Astrocyte (in vitro differentiated cells and primary cell): ENCODE measurements around the gene CNOT4. TPM values are rescaled to one million over a fixed set of nuclear protein-coding genes. Genes with fewer than 3 reads are reported as not detected.

Source experiments
- DNase-seq: peaks from one replicate; pipeline ENCODE4 v3.0.0-alpha.2; 2010; ENCODE audit warnings: low read depth
- FAIRE-seq: peaks from 2 replicates; lab custom pipeline; 2011; peaks lifted over from hg19 to GRCh38; lab: Jason Lieb, UNC
- H2AFZ ChIP-seq: 2 replicates; pipeline ENCODE4 v1.6.0; 2012; ENCODE audit warnings: low read depth, low read length, inconsistent platforms
- H3K27ac ChIP-seq: 2 replicates; pipeline ENCODE4 v1.5.1; 2011; ENCODE audit warnings: low read depth, low read length, inconsistent platforms
- H3K27me3 ChIP-seq: 2 replicates; pipeline ENCODE4 v1.6.0; 2011; ENCODE audit warnings: low read length, inconsistent platforms; ENCODE audit not compliant: insufficient read depth
- H3K36me3 ChIP-seq: 2 replicates; pipeline ENCODE4 v1.5.1; 2011; ENCODE audit warnings: low read length, inconsistent platforms; ENCODE audit not compliant: insufficient read depth
- H3K4me1 ChIP-seq: 2 replicates; pipeline ENCODE4 v1.5.1; 2011; ENCODE audit warnings: low read length, inconsistent platforms; ENCODE audit not compliant: insufficient read depth
- H3K4me2 ChIP-seq: 2 replicates; pipeline ENCODE4 v1.6.0; 2012; ENCODE audit warnings: low read length, inconsistent platforms
- H3K4me3 ChIP-seq: 2 replicates; pipeline ENCODE4 v1.5.1; 2011; ENCODE audit warnings: low read depth, mild to moderate bottlenecking, low read length, inconsistent platforms; ENCODE audit not compliant: insufficient read depth
- H3K79me2 ChIP-seq: 2 replicates; pipeline ENCODE4 v1.6.0; 2012; ENCODE audit warnings: mild to moderate bottlenecking, low read length, inconsistent platforms; ENCODE audit not compliant: insufficient read depth
- H3K9ac ChIP-seq: 2 replicates; pipeline ENCODE4 v1.6.0; 2012; ENCODE audit warnings: mild to moderate bottlenecking, low read length, inconsistent platforms
- H3K9me3 ChIP-seq: 2 replicates; pipeline ENCODE4 v1.5.1; 2012; ENCODE audit warnings: low read depth, mild to moderate bottlenecking, low read length, inconsistent platforms; ENCODE audit not compliant: insufficient read depth
- H4K20me1 ChIP-seq: 2 replicates; pipeline ENCODE4 v1.6.0; 2012; ENCODE audit warnings: low read length, inconsistent platforms; ENCODE audit not compliant: insufficient read depth
- H3K27ac Mint-ChIP-seq: one replicate; pipeline ENCODE4 v1.8.0; 2021; ENCODE audit warnings: mild to moderate bottlenecking, mixed read lengths; ENCODE audit not compliant: unreplicated experiment
- H3K27me3 Mint-ChIP-seq: one replicate; pipeline ENCODE4 v1.8.0; 2021; ENCODE audit warnings: low read depth, mixed read lengths; ENCODE audit not compliant: unreplicated experiment
- H3K36me3 Mint-ChIP-seq: one replicate; pipeline ENCODE4 v1.8.0; 2021; ENCODE audit warnings: low read depth, mixed read lengths; ENCODE audit not compliant: unreplicated experiment
- H3K4me1 Mint-ChIP-seq: one replicate; pipeline ENCODE4 v1.8.0; 2021; ENCODE audit warnings: low read depth, mixed read lengths; ENCODE audit not compliant: unreplicated experiment
- H3K4me3 Mint-ChIP-seq: one replicate; pipeline ENCODE4 v1.8.0; 2021; ENCODE audit warnings: mild to moderate bottlenecking, moderate library complexity, mixed read lengths; ENCODE audit not compliant: unreplicated experiment
- H3K9me3 Mint-ChIP-seq: one replicate; pipeline ENCODE4 v1.8.0; 2021; ENCODE audit warnings: mild to moderate bottlenecking, mixed read lengths; ENCODE audit not compliant: unreplicated experiment
- EZH2 ChIP-seq: IDR thresholded peaks from 2 replicates; pipeline ENCODE4 v1.6.1; 2012; ENCODE audit warnings: mild to moderate bottlenecking, low read length, inconsistent platforms; ENCODE audit not compliant: insufficient read depth
- total RNA-seq: library from RNA; stranded (reverse); gene quantifications from 2 replicates; pipeline ENCODE4 v1.2.1, GENCODE V29; 2021
- TF ChIP-seq, protein P1 (sequence below): IDR thresholded peaks from 2 replicates; pipeline ENCODE4 v1.5.1; 2011; ENCODE audit warnings: low read depth, mild to moderate bottlenecking, inconsistent platforms, low read length, moderate library complexity; ENCODE audit not compliant: insufficient read depth

CNOT4 gene
- total RNA-seq, 1 donor from 2014 or later = 24.9 TPM

DNA sequence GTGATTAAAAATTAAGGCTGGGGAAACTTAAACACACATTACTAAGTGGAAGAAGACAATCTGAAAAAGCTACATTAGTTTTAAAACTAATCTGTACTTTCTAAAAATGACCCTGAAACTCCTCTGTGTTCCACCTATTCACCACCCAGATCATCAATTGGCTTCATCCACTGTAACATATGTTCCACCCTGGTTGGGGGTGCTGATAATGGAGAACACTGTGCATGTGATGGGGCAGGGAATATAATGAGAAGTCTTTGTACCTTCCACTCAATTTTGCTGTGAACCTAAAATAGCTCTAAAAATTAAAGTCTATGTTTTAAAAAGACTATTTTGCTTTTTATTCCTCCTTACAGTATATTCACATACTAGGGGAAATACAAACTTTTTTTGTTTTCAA is 132.7 kb downstream of the CNOT4 start:
- Histone ChIP-seq H3K4me3 (no peak overlapping the region), H4K20me1 (peaks cover 18% of the 10 kb centered on the region), H2AFZ (no peak overlapping the region), H3K27ac (no peak overlapping the region), H3K36me3 (no peaks in the 10 kb centered on the region), H3K4me2 (no peak overlapping the region), H3K9me3 (no peaks in the 10 kb centered on the region), H3K79me2 (no peaks in the 10 kb centered on the region), H3K4me1 (no peaks in the 10 kb centered on the region), H3K27me3 (no peaks in the 10 kb centered on the region), H3K9ac (no peak overlapping the region)
- H3K36me3 Mint-ChIP-seq = no peaks in the 10 kb centered on the region
- no peaks in the 10 kb centered on the region for H3K27me3 Mint-ChIP-seq
- DNase-seq (no peak), FAIRE-seq (no peak)
- H3K27ac Mint-ChIP-seq = no peak overlapping the region
- no peaks in the 10 kb centered on the region for H3K9me3 Mint-ChIP-seq
- no peaks in the 10 kb centered on the region for H3K4me1 Mint-ChIP-seq
- no peak for TF ChIP-seq EZH2
- TF ChIP-seq, protein P1, sequence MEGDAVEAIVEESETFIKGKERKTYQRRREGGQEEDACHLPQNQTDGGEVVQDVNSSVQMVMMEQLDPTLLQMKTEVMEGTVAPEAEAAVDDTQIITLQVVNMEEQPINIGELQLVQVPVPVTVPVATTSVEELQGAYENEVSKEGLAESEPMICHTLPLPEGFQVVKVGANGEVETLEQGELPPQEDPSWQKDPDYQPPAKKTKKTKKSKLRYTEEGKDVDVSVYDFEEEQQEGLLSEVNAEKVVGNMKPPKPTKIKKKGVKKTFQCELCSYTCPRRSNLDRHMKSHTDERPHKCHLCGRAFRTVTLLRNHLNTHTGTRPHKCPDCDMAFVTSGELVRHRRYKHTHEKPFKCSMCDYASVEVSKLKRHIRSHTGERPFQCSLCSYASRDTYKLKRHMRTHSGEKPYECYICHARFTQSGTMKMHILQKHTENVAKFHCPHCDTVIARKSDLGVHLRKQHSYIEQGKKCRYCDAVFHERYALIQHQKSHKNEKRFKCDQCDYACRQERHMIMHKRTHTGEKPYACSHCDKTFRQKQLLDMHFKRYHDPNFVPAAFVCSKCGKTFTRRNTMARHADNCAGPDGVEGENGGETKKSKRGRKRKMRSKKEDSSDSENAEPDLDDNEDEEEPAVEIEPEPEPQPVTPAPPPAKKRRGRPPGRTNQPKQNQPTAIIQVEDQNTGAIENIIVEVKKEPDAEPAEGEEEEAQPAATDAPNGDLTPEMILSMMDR = no peak
- no peak overlapping the region for H3K4me3 Mint-ChIP-seq

DNA sequence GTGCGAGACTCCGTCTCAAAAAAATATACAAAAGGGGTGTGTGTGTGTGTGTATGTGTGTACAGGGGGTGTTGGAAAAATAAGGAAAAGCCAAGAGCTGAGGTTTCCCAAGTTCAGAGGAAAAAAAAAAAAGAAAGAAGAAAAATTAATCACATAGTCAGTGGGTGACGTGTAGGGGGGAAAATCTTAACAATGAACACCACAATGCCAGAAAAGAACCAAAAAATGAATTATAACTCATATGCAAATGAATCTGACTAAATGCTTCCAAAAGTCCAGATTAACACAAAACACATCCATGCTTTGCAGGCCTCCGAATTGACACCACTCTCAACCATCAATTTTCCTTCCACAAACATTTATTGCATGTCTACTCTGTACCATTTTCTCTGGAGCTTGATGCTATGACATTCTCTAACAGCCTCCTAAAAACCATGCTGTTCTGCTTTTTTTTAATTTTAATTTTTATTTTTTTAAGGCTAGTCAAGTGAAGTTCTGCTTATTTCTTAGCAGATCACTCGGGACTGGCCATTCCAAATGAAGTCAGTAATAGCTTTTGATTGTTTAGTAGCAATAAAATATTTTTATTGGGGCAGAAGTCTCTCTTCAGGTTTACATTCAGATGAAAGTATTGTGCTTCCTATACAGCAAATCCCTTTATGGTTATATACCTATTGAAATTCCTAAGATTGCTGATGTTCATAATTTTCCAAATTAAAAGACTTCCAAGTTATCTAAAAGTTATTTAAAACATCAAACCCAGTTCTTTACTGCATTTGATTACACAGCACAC is 133.8 kb downstream of the CNOT4 start:
- DNase-seq (peak; percentile 38), FAIRE-seq (no peak)
- Histone ChIP-seq H2AFZ (no peak overlapping the region), H3K4me2 (no peak overlapping the region), H3K27ac (no peak overlapping the region), H3K27me3 (no peaks in the 10 kb centered on the region), H3K4me3 (no peak overlapping the region), H3K36me3 (no peaks in the 10 kb centered on the region), H3K79me2 (no peaks in the 10 kb centered on the region), H3K9ac (no peak overlapping the region), H3K4me1 (no peaks in the 10 kb centered on the region), H4K20me1 (peaks cover 8% of the 10 kb centered on the region), H3K9me3 (no peaks in the 10 kb centered on the region)
- Mint-ChIP-seq H3K4me3 (no peak overlapping the region), H3K36me3 (peaks cover 2% of the 10 kb centered on the region), H3K27ac (no peak overlapping the region), H3K4me1 (no peaks in the 10 kb centered on the region), H3K27me3 (no peaks in the 10 kb centered on the region), H3K9me3 (no peaks in the 10 kb centered on the region)
- TF ChIP-seq, protein P1 = no peak
- no peak for TF ChIP-seq EZH2

DNA sequence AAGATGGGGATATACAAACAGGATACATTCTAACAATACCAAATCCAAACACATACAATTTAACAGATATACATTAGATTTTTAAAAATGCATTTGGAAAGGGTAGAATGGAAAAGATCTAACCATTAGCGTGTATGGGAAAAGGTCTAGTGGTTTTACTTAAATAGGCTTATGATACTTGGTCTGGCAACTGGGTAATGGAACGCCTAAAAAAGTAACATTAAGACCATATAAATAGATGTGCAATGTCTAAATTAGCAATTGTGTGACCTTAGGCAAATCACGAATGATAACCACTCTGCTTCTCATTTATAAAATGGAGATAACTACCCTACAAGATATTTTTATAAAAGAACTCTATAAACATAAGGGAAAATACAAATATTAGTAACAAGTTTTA is 135.2 kb downstream of the CNOT4 start:
- Histone ChIP-seq H3K36me3 (peaks cover 3% of the 10 kb centered on the region), H3K4me2 (no peak overlapping the region), H3K4me3 (no peak overlapping the region), H3K79me2 (no peaks in the 10 kb centered on the region), H3K9ac (no peak overlapping the region), H3K27me3 (no peaks in the 10 kb centered on the region), H3K4me1 (no peaks in the 10 kb centered on the region), H3K9me3 (no peaks in the 10 kb centered on the region), H2AFZ (no peak overlapping the region), H3K27ac (no peak overlapping the region), H4K20me1 (peaks cover 9% of the 10 kb centered on the region)
- FAIRE-seq (no peak), DNase-seq (no peak)
- no peaks in the 10 kb centered on the region for H3K9me3 Mint-ChIP-seq
- peaks cover 4% of the 10 kb centered on the region for H3K36me3 Mint-ChIP-seq
- no peak for TF ChIP-seq EZH2
- TF ChIP-seq, protein P1 = no peak
- no peaks in the 10 kb centered on the region for H3K27me3 Mint-ChIP-seq
- no peak overlapping the region for H3K4me3 Mint-ChIP-seq
- no peak overlapping the region for H3K27ac Mint-ChIP-seq
- no peaks in the 10 kb centered on the region for H3K4me1 Mint-ChIP-seq
